Measurements from ENCODE around the gene RBMS1. TPM values are rescaled to one million over a fixed set of nuclear protein-coding genes. Genes with fewer than 3 reads are reported as not detected.
A peak's percentile ranks its signal among the peaks of the same experiment; 100 is the strongest.

The RBMS1 gene
- total and polyA plus RNA-seq, 4 experiments from 2014 or later, result 101 to 131 (median 112) TPM

DNA sequence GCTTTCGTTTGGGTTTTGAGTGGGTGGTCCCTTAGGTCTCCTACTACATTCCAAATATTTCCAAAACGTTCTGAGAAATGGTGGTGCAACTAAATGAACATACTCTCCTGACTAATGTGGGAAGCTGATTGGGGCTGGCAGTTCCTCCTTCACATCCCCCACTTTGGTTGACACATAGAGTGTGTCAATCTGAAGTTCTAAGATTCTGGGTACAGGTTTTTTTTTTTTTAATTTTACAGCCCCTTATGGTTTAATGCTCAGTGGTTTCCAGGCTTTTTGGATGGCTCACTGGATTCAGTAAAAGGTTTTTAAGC, 235.2 kb downstream of the RBMS1 start:
- Mint-ChIP-seq H3K27ac (no peak overlapping the region), H3K36me3 (no peaks in the 10 kb centered on the region), H3K4me3 (no peak overlapping the region), H3K27me3 (no peaks in the 10 kb centered on the region), H3K9me3 (peaks cover 0 to 8% (median under 1%) of the 10 kb centered on the region in 8 donors), H3K4me1 (no peaks in the 10 kb centered on the region)
- CTCF ChIA-PET (ENCODE audit: partially characterized antibody), result interaction anchor here (0.8 to 13.0 kb wide), 2 partner anchors 11 to 734 kb away, joined by 4 to 182 read pairs; no protein-coding TSS in a partner anchor
- no peaks in the 10 kb centered on the region for H3K36me3 ChIP-seq (ENCODE audit: insufficient read depth, low read length)
- H3K4me3 ChIP-seq (ENCODE audit: low read length in 2 of 2), result no peak overlapping the region
- no peaks in the 10 kb centered on the region for H3K27me3 ChIP-seq (ENCODE audit: insufficient read depth, low read length)
- DNase-seq, result no peak
- intact Hi-C loops (cut with micrococcal nuclease), result no loop called here
- no peaks in the 10 kb centered on the region for H3K4me1 ChIP-seq (ENCODE audit: insufficient read depth, low read length)
- H3K27ac ChIP-seq (ENCODE audit: low read depth, low read length), result no peak overlapping the region
- H3K9me3 ChIP-seq (ENCODE audit: control insufficient read depth in 1 of 2, low read length in 2 of 2), result no peaks in the 10 kb centered on the region
- POLR2A ChIA-PET (ENCODE audit: partially characterized antibody), result no interaction called here

DNA sequence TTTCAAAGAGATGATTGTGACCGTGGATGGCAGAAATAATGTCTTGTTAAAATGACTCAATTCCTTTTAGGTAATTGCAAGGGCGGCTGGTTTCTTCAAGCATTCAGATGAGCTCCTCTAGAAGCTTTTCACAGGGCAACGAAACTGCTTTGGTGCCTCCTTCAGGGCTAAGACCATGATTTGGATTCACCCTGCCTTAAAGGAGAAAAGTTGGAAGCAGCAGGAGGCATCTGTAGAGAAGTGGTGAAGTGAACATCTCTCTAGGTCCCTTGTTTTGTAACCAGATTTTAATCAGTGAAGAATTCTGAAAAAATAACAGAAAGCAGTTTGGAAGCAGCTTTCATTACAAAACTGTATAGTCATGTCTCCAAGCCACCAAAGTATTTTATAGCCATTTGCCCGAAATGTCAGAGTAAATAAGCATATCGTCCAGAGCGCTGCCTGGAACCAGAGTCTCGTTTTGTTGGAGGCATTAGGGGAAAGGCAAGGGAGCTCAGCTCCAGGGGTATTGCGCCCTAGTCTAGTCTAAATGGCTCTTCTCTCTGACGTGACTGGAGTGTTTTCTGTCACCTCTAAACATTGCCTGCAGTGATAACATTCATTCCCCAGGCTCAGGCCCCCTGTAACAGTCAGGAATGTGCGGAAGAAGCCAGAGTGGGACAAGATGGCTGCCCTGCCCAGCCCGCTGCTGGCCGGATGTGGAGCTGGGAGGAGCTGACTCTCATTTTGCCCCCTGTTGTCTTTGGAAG, 235.7 kb downstream of the RBMS1 start:
- Mint-ChIP-seq H3K27me3 (no peaks in the 10 kb centered on the region), H3K4me1 (no peaks in the 10 kb centered on the region), H3K36me3 (no peaks in the 10 kb centered on the region), H3K4me3 (no peak overlapping the region), H3K9me3 (peaks cover 0 to 8% (median under 1%) of the 10 kb centered on the region in 8 donors), H3K27ac (peak overlapping the region in 1 of 7 donors; percentile 25)
- intact Hi-C loops (cut with micrococcal nuclease), result no loop called here
- Histone ChIP-seq H3K27ac (ENCODE audit: low read depth, low read length) (no peak overlapping the region), H3K9me3 (ENCODE audit: control insufficient read depth in 1 of 2, low read length in 2 of 2) (no peaks in the 10 kb centered on the region), H3K36me3 (ENCODE audit: insufficient read depth, low read length) (no peaks in the 10 kb centered on the region), H3K27me3 (ENCODE audit: insufficient read depth, low read length) (no peaks in the 10 kb centered on the region), H3K4me3 (ENCODE audit: low read length in 2 of 2) (no peak overlapping the region), H3K4me1 (ENCODE audit: insufficient read depth, low read length) (no peaks in the 10 kb centered on the region)
- CTCF ChIA-PET (ENCODE audit: partially characterized antibody), result interaction anchor here (0.8 to 13.0 kb wide), 3 partner anchors 12 to 735 kb away, joined by 3 to 182 read pairs (median 4); no protein-coding TSS in a partner anchor
- no peak for DNase-seq
- POLR2A ChIA-PET (ENCODE audit: partially characterized antibody), result no interaction called here

DNA sequence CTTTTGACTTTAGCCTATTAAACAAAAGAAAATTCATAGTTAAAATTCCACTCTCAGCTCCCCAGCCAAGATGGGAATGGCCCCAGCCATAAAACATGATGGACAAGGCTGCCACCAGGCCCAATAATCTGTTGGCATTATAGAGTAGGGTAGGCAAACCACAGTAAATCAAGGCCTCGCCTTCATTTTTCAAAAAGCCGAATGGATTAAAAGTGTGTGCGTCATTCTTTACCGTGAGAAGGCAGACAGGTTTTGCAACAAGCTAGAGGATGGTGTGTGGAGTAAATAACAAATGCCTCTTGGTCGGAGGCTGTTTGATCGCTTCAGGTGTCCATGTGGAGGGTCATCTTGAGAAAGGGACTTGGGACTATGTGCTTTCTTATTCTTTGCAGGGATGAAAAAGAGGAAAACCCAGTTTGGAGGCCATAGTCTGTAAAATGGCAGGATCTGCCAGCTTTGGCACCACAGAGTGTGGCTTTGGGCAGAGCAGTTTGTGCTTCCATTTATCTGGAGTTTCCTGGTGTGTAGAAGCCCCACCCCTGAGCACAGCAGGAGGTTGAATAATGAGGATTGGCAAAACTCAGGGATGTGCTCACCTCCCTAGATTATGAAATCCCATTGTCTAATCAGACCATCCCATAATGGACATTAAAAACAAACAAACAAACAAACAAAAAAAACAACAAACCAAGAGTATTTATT, 236.4 kb downstream of the RBMS1 start:
- Histone ChIP-seq H3K36me3 (ENCODE audit: insufficient read depth, low read length) (no peaks in the 10 kb centered on the region), H3K4me1 (ENCODE audit: insufficient read depth, low read length) (no peaks in the 10 kb centered on the region), H3K27me3 (ENCODE audit: insufficient read depth, low read length) (no peaks in the 10 kb centered on the region), H3K27ac (ENCODE audit: low read depth, low read length) (no peak overlapping the region), H3K9me3 (ENCODE audit: control insufficient read depth in 1 of 2, low read length in 2 of 2) (no peaks in the 10 kb centered on the region), H3K4me3 (ENCODE audit: low read length in 2 of 2) (no peak overlapping the region)
- no peak for DNase-seq
- intact Hi-C loops (cut with micrococcal nuclease), result no loop called here
- no peak overlapping the region for H3K4me3 Mint-ChIP-seq
- H3K36me3 Mint-ChIP-seq, result no peaks in the 10 kb centered on the region
- CTCF ChIA-PET (ENCODE audit: partially characterized antibody), result interaction anchor here (0.8 to 13.0 kb wide), 4 partner anchors 12 to 736 kb away, joined by 3 to 182 read pairs (median 6); no protein-coding TSS in a partner anchor
- no peak overlapping the region for H3K27ac Mint-ChIP-seq
- peaks cover 0 to 8% (median under 1%) of the 10 kb centered on the region in 8 donors for H3K9me3 Mint-ChIP-seq
- peaks cover 0 to 3% (median 0%) of the 10 kb centered on the region in 4 donors for H3K4me1 Mint-ChIP-seq
- no peaks in the 10 kb centered on the region for H3K27me3 Mint-ChIP-seq
- POLR2A ChIA-PET (ENCODE audit: partially characterized antibody), result interaction anchor here (1.0 kb wide), 1 partner anchor 9 kb away, joined by 3 read pairs; no protein-coding TSS in a partner anchor

DNA sequence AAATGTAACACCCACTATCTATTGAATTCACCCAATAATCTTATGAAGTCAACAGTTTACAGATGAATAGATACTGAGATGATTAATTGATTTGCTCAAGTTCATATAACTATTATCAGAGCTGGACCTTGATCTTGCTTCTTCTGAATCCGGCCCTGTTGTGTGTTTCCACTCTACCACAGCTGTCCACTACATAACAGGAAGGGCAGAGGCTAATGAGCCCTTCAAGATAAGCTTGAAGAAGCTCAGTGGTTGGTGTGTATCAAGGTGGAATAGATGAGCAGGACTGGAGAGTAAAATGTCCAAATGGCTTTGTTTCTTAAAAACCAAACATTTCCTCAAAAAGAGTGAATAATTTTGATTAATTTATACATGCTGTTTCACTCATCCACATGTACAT, 237.1 kb downstream of the RBMS1 start:
- H3K4me1 Mint-ChIP-seq, result peaks cover 0 to 5% (median 0%) of the 10 kb centered on the region in 4 donors
- H3K27ac Mint-ChIP-seq, result no peak overlapping the region
- intact Hi-C loops (cut with micrococcal nuclease), result no loop called here
- Histone ChIP-seq H3K4me1 (ENCODE audit: insufficient read depth, low read length) (no peaks in the 10 kb centered on the region), H3K4me3 (ENCODE audit: low read length in 2 of 2) (no peak overlapping the region), H3K27ac (ENCODE audit: low read depth, low read length) (no peak overlapping the region), H3K36me3 (ENCODE audit: insufficient read depth, low read length) (no peaks in the 10 kb centered on the region), H3K9me3 (ENCODE audit: control insufficient read depth in 1 of 2, low read length in 2 of 2) (no peaks in the 10 kb centered on the region), H3K27me3 (ENCODE audit: insufficient read depth, low read length) (no peaks in the 10 kb centered on the region)
- DNase-seq, result no peak
- POLR2A ChIA-PET (ENCODE audit: partially characterized antibody), result interaction anchor here (1.0 kb wide), 1 partner anchor 10 kb away, joined by 3 read pairs; no protein-coding TSS in a partner anchor
- H3K36me3 Mint-ChIP-seq, result no peaks in the 10 kb centered on the region
- H3K27me3 Mint-ChIP-seq, result no peaks in the 10 kb centered on the region
- CTCF ChIA-PET (ENCODE audit: partially characterized antibody), result interaction anchor here (1.8 to 13.0 kb wide), 2 partner anchors 13 to 736 kb away, joined by 7 to 182 read pairs; no protein-coding TSS in a partner anchor
- no peak overlapping the region for H3K4me3 Mint-ChIP-seq
- peaks cover 0 to 8% (median under 1%) of the 10 kb centered on the region in 8 donors for H3K9me3 Mint-ChIP-seq

DNA sequence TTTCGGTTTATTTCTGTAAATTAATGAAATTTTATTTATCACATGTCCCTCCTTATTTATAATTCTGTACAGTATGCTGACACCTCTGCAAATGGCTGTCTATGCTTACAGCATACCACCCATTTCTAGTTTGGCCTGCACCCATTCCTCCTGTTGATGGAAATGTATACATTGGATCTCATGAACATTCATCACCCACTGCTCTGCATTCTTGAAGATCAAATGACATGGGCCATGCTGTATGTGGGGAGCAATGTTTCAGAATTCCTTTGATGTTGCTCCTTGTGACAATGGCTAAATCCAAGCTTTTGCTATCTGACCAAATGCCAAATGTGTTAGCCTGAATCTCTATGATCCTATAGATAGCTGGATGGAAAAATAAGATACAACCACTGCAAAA, 238.2 kb downstream of the RBMS1 start:
- H3K27me3 Mint-ChIP-seq, result no peaks in the 10 kb centered on the region
- H3K4me3 Mint-ChIP-seq, result no peak overlapping the region
- no peaks in the 10 kb centered on the region for H3K36me3 ChIP-seq (ENCODE audit: insufficient read depth, low read length)
- H3K36me3 Mint-ChIP-seq, result no peaks in the 10 kb centered on the region
- ChIA-PET POLR2A (ENCODE audit: partially characterized antibody) (no interaction called here), CTCF (ENCODE audit: partially characterized antibody) (interaction anchor here (0.6 to 13.0 kb wide), 8 partner anchors 9 to 809 kb away, joined by 3 to 182 read pairs (median 4); no protein-coding TSS in a partner anchor)
- H3K27ac Mint-ChIP-seq, result no peak overlapping the region
- no peaks in the 10 kb centered on the region for H3K27me3 ChIP-seq (ENCODE audit: insufficient read depth, low read length)
- H3K9me3 Mint-ChIP-seq, result peaks cover 0 to 8% (median under 1%) of the 10 kb centered on the region in 8 donors
- DNase-seq, result no peak
- no peak overlapping the region for H3K4me3 ChIP-seq (ENCODE audit: low read length in 2 of 2)
- H3K4me1 ChIP-seq (ENCODE audit: insufficient read depth, low read length), result no peaks in the 10 kb centered on the region
- H3K9me3 ChIP-seq (ENCODE audit: control insufficient read depth in 1 of 2, low read length in 2 of 2), result no peaks in the 10 kb centered on the region
- H3K27ac ChIP-seq (ENCODE audit: low read depth, low read length), result no peak overlapping the region
- intact Hi-C loops (cut with micrococcal nuclease), result no loop called here
- peaks cover 0 to 5% (median 0%) of the 10 kb centered on the region in 4 donors for H3K4me1 Mint-ChIP-seq

DNA sequence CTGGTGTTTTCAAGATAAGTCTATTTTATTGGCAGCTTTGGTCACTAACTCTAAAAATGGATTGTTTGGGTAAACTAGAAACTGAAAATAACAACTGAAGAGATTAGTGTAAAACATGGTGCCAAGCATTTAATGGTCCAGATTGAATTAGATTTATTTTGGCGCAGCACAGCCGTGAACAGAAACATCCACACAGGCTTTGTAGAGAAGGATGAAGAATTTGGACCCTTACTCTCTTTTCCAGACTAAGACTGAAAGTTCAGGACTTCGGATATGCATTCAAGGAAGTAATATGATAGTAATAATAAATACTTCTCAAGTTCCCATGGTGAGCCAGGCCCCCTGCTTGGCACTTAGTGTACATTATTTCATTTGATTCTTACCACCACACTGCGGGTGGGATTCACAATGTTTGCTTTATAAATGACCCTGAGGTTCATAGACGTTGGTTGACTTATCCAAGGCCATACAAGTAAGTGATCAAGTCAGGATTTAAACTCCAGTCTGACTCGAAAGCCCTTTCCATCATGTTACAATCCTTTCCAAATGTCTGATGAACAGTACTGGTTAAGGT, 239.3 kb downstream of the RBMS1 start:
- Mint-ChIP-seq H3K9me3 (peaks cover 0 to 2% (median 0%) of the 10 kb centered on the region in 8 donors), H3K27me3 (no peaks in the 10 kb centered on the region), H3K27ac (no peak overlapping the region), H3K4me3 (no peak overlapping the region), H3K4me1 (peaks cover 0 to 5% (median 0%) of the 10 kb centered on the region in 4 donors), H3K36me3 (no peaks in the 10 kb centered on the region)
- H3K27ac ChIP-seq (ENCODE audit: low read depth, low read length), result no peak overlapping the region
- H3K4me3 ChIP-seq (ENCODE audit: low read length in 2 of 2), result no peak overlapping the region
- no peaks in the 10 kb centered on the region for H3K9me3 ChIP-seq (ENCODE audit: control insufficient read depth in 1 of 2, low read length in 2 of 2)
- DNase-seq, result no peak
- no peaks in the 10 kb centered on the region for H3K4me1 ChIP-seq (ENCODE audit: insufficient read depth, low read length)
- H3K36me3 ChIP-seq (ENCODE audit: insufficient read depth, low read length), result no peaks in the 10 kb centered on the region
- intact Hi-C loops (cut with micrococcal nuclease), result no loop called here
- no peaks in the 10 kb centered on the region for H3K27me3 ChIP-seq (ENCODE audit: insufficient read depth, low read length)
- POLR2A ChIA-PET (ENCODE audit: partially characterized antibody), result no interaction called here
- CTCF ChIA-PET (ENCODE audit: partially characterized antibody), result interaction anchor here (1.0 to 13.0 kb wide), 9 partner anchors 10 to 810 kb away, joined by 3 to 182 read pairs (median 4); no protein-coding TSS in a partner anchor
